NCI-H446 treated with DMSO at 0.1 percent for 48 hours (cell line): Measurements from ENCODE around the gene ARSI.

Experiments used
- DNase-seq: peaks from one replicate; lab custom pipeline; 2025; lab: John Stamatoyannopoulos, UW

Gene ARSI

GRCh38 chr5:150307617-150308426 is 5.1 kb upstream of the ARSI start:
- DNase-seq, result no peak

GRCh38 chr5:150306775-150307174 is 4.1 kb upstream of the ARSI start:
- no peak for DNase-seq

- DNase-seq, result no peak
These were observed 2.9 kb upstream of the ARSI start for GRCh38 chr5:150305557-150305956.

- DNase-seq, result no peak
These were observed 2.4 kb upstream of the ARSI start for GRCh38 chr5:150305095-150305494.

- DNase-seq, result no peak
These were observed 1.9 kb upstream of the ARSI start for GRCh38 chr5:150304481-150305081.

GRCh38 chr5:150303660-150304386 is 1.1 kb upstream of the ARSI start:
- DNase-seq, result no peak

GRCh38 chr5:150303070-150303615 is 438 bp upstream of the ARSI start:
- no peak for DNase-seq

GRCh38 chr5:150301901-150302300 is 804 bp downstream of the ARSI start:
- DNase-seq, result no peak

- no peak for DNase-seq
These were observed 1.6 kb downstream of the ARSI start for GRCh38 chr5:150301170-150301505.

GRCh38 chr5:150300496-150301169 is 2.1 kb downstream of the ARSI start:
- no peak for DNase-seq

- no peak for DNase-seq
These were observed 3.0 kb downstream of the ARSI start for GRCh38 chr5:150299571-150300327.

GRCh38 chr5:150298701-150299451 is 3.8 kb downstream of the ARSI start:
- no peak for DNase-seq

GRCh38 chr5:150297934-150298595 is 4.6 kb downstream of the ARSI start:
- no peak for DNase-seq

- no peak for DNase-seq
These were observed 5.3 kb downstream of the ARSI start for GRCh38 chr5:150297236-150297890.

- DNase-seq, result no peak
These were observed 6.2 kb downstream of the ARSI start for GRCh38 chr5:150296496-150296895.

GRCh38 chr5:150295741-150296486 is 6.8 kb downstream of the ARSI start:
- DNase-seq, result no peak

GRCh38 chr5:150295172-150295634 is 7.5 kb downstream of the ARSI start:
- no peak for DNase-seq

GRCh38 chr5:150294551-150295071 is 8.1 kb downstream of the ARSI start:
- no peak for DNase-seq
